OCI-LY7 (cell line): ENCODE measurements around the gene DAPK3. TPM values are rescaled to one million over a fixed set of nuclear protein-coding genes. Genes with fewer than 3 reads are reported as not detected.

Experiments
- BruUV-seq: library from RNA; stranded (reverse); fragments of 400-500 nt; replicated peaks from 2 replicates; lab custom pipeline; 2021; lab: Mats Ljungman, UMichigan
- CTCF ChIA-PET: fragments of 300-600 bp; sonication (Branson Sonifier 250); formaldehyde crosslinking; loops from one replicate; lab custom pipeline; 2022; ENCODE audit warnings: antibody characterized with exemption; ENCODE audit not compliant: unreplicated experiment; lab: Charles Lee
- POLR2A ChIA-PET: fragments of 300-600 bp; sonication (Branson Sonifier 250); formaldehyde crosslinking; loops from one replicate; lab custom pipeline; 2022; ENCODE audit warnings: antibody characterized with exemption; lab: Charles Lee
- DNase-seq: peaks from one replicate; pipeline ENCODE4 v3.0.0-alpha.2; 2015; ENCODE audit warnings: low spot score
- H2AFZ ChIP-seq: fragments of 200-600 bp; sonication (generic), shearing (Covaris generic); 2 replicates; pipeline ENCODE4 v1.6.1; 2014; ENCODE audit warnings: mild to moderate bottlenecking, antibody characterized with exemption, low read length, moderate library complexity
- H3K27ac ChIP-seq: fragments of 200-600 bp; sonication (generic); 2 replicates; pipeline ENCODE4 v1.5.1; 2014; ENCODE audit warnings: mixed run types, low read depth, mild to moderate bottlenecking, moderate library complexity, low read length, inconsistent platforms; ENCODE audit not compliant: poor library complexity, severe bottlenecking
- H3K36me3 ChIP-seq: fragments of 200-600 bp; sonication (generic); 2 replicates; pipeline ENCODE4 v1.6.1; 2014; ENCODE audit warnings: mild to moderate bottlenecking, antibody characterized with exemption, low read length, moderate library complexity, mixed read lengths; ENCODE audit not compliant: insufficient read depth
- H3K4me1 ChIP-seq: fragments of 200-600 bp; sonication (generic); 2 replicates; pipeline ENCODE4 v1.5.1; 2014; ENCODE audit warnings: mild to moderate bottlenecking, low read length; ENCODE audit not compliant: insufficient read depth, poor library complexity, severe bottlenecking
- H3K4me2 ChIP-seq: fragments of 200-600 bp; sonication (generic); 2 replicates; pipeline ENCODE4 v1.6.1; 2014; ENCODE audit warnings: mild to moderate bottlenecking, low read length
- H3K4me3 ChIP-seq: fragments of 200-600 bp; sonication (generic); 2 replicates; pipeline ENCODE4 v1.5.1; 2014; ENCODE audit warnings: mild to moderate bottlenecking, low read depth, low read length; ENCODE audit not compliant: poor library complexity, severe bottlenecking
- H3K79me2 ChIP-seq: fragments of 200-600 bp; sonication (generic); 2 replicates; pipeline ENCODE4 v1.6.1; 2016; ENCODE audit warnings: low read depth, mild to moderate bottlenecking, low read length, moderate library complexity, mixed read lengths; ENCODE audit not compliant: insufficient read depth
- H3K9me2 ChIP-seq: fragments of 200-600 bp; sonication (generic); 2 replicates; pipeline ENCODE4 v1.6.1; 2016; ENCODE audit warnings: mild to moderate bottlenecking, low read length, mixed read lengths; ENCODE audit not compliant: insufficient read depth
- H3K9me3 ChIP-seq: fragments of 200-600 bp; sonication (generic); 2 replicates; pipeline ENCODE4 v1.6.1; 2014; ENCODE audit warnings: mild to moderate bottlenecking, mixed run types, low read length, mixed read lengths
- H4K20me1 ChIP-seq: fragments of 200-600 bp; sonication (generic); 2 replicates; pipeline ENCODE4 v1.6.1; 2014; ENCODE audit warnings: mild to moderate bottlenecking, antibody characterized with exemption, low read length, moderate library complexity, mixed read lengths; ENCODE audit not compliant: insufficient read depth
- EZH2phosphoT487 ChIP-seq: fragments of 200-600 bp; sonication (generic); IDR thresholded peaks from 2 replicates; pipeline ENCODE4 v1.6.1; 2018; ENCODE audit warnings: low read depth, borderline replicate concordance, mild to moderate bottlenecking, mixed run types, antibody characterized with exemption, low read length, moderate library complexity, mixed read lengths
- intact Hi-C: fragments of 100-400 bp; cut with micrococcal nuclease; formaldehyde crosslinking; loops from one replicate; pipeline ENCODE4 v1.10.0; 2022; ENCODE audit not compliant: unreplicated experiment
- total RNA-seq, 2 experiments: library from RNA; depleted of rRNA in 1 of 2; stranded (reverse); fragments of >200 nt in 1 of 2; shearing (Covaris generic) in 1 of 2; gene quantifications; 2 replicates each; pipeline ENCODE4 v1.2.3, GENCODE V29; 2014 to 2022
- TF ChIP-seq, protein P1 (sequence below): fragments of 200-600 bp; sonication (generic); conservative IDR thresholded peaks from 2 replicates; pipeline ENCODE4 v1.5.1; 2014; ENCODE audit warnings: mild to moderate bottlenecking, antibody characterized with exemption, low read length, moderate library complexity, mixed read lengths

DAPK3 gene
- total RNA-seq, 2 experiments from 2014 or later: 47.1 to 49.3 TPM

DNA sequence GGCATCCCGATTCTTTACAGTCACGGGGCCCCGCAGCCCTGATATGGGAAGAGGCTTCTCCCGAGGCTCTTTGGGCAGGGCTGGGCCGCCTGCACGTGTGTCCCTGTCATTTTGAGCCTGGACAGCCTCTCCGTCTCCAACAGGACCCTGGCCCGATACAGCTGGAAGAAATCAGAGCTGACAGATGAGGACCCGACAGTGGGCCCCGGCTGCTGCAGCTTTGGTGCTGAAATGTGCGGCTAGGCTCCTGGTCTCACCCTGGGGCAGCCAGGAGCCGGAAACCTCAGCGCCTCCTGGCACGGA lies 39.9 kb upstream of the DAPK3 start:
- DNase-seq: no peak
- ChIA-PET CTCF (no interaction called here), POLR2A (no interaction called here)
- no peak overlapping the region for H3K27ac ChIP-seq
- no peak overlapping the region for H3K4me3 ChIP-seq
- BruUV-seq: no TSS peak
- no peak overlapping the region for H3K4me2 ChIP-seq
- no peak overlapping the region for H2AFZ ChIP-seq
- TF ChIP-seq EZH2phosphoT487: no peak
- TF ChIP-seq, protein P1, sequence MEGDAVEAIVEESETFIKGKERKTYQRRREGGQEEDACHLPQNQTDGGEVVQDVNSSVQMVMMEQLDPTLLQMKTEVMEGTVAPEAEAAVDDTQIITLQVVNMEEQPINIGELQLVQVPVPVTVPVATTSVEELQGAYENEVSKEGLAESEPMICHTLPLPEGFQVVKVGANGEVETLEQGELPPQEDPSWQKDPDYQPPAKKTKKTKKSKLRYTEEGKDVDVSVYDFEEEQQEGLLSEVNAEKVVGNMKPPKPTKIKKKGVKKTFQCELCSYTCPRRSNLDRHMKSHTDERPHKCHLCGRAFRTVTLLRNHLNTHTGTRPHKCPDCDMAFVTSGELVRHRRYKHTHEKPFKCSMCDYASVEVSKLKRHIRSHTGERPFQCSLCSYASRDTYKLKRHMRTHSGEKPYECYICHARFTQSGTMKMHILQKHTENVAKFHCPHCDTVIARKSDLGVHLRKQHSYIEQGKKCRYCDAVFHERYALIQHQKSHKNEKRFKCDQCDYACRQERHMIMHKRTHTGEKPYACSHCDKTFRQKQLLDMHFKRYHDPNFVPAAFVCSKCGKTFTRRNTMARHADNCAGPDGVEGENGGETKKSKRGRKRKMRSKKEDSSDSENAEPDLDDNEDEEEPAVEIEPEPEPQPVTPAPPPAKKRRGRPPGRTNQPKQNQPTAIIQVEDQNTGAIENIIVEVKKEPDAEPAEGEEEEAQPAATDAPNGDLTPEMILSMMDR: no peak
- peaks cover 14% of the 10 kb centered on the region for H3K4me1 ChIP-seq
- intact Hi-C loops: no loop called here
- peaks cover 26% of the 10 kb centered on the region; the same call in 1 of the 2 replicates for H3K79me2 ChIP-seq
- peaks cover 8% of the 10 kb centered on the region for H4K20me1 ChIP-seq
- H3K36me3 ChIP-seq: peaks cover 31% of the 10 kb centered on the region
- no peaks in the 10 kb centered on the region for H3K9me3 ChIP-seq
- no peaks in the 10 kb centered on the region for H3K9me2 ChIP-seq

DNA sequence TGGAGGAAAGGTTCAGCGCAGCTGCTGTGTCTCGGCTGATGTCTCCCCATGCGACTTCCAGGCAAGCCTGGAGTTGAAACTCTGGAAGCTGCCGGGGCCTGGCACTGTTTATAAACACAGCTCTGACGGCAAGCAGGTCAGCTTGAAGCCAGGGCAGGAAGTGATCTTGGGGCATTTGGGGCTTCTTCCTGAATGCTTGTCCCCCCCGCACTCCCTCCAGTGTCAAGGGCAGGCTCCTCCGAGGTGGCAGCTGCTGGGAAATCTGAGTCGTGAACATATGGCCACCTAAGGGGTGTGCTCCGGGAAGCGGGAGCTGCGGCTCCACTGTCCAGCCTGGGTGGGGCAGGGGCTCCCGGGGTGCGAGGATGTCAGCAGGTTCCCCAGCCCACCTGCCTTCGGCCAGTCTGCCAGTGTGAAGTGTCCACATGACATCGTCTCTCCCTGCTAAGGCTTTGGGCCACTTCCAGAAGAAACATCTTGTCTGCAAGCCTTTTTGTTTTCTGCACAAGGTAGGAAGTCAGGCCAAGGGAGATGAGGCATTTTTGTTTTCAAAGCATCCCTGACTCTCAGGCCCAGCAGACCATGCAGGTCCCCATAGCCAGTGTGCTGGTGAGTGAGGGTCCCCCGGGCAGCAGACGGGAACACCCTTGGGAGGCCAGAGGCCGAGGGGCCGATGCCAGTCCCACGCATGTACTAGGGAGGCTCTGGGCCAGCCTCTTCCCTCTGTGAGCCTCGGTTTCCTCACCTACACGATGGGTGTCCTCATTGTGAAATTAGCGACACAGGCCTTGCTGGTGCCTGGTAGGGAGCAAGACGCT lies 39.3 kb upstream of the DAPK3 start:
- Histone ChIP-seq H3K9me2 (no peaks in the 10 kb centered on the region), H3K4me2 (peak overlapping the region; percentile 99; the same call in 1 of the 2 replicates), H3K36me3 (peaks cover 28% of the 10 kb centered on the region), H3K4me3 (no peak overlapping the region), H4K20me1 (peaks cover 8% of the 10 kb centered on the region), H3K4me1 (peaks cover 14% of the 10 kb centered on the region), H2AFZ (no peak overlapping the region), H3K27ac (no peak overlapping the region), H3K9me3 (no peaks in the 10 kb centered on the region), H3K79me2 (peaks cover 26% of the 10 kb centered on the region; the same call in 1 of the 2 replicates)
- intact Hi-C loops: no loop called here
- TF ChIP-seq, protein P1: no peak
- no peak for TF ChIP-seq EZH2phosphoT487
- BruUV-seq: no TSS peak
- POLR2A ChIA-PET: interaction anchor here (0.7 kb wide), 1 partner anchor 13 kb away, joined by 4 read pairs; no protein-coding TSS in a partner anchor
- CTCF ChIA-PET: no interaction called here
- DNase-seq: no peak
